Bronchial epithelial cell (primary cell): ENCODE results near the gene GJB5. TPM values are rescaled to one million over a fixed set of nuclear protein-coding genes. Genes with fewer than 3 reads are reported as not detected.
A peak's percentile ranks its signal among the peaks of the same experiment; 100 is the strongest.

Experiments used
- DNase-seq: peaks from one replicate; pipeline ENCODE4 v3.0.0-alpha.2; 2010; ENCODE audit warnings: low read depth
- FAIRE-seq: peaks from 2 replicates; lab custom pipeline; 2011; peaks lifted over from hg19 to GRCh38; lab: Jason Lieb, UNC
- H3K27me3 ChIP-seq: 2 replicates; pipeline ENCODE4 v1.5.1; 2011; ENCODE audit warnings: low read length; ENCODE audit not compliant: control insufficient read depth, insufficient read depth
- H3K36me3 ChIP-seq: 2 replicates; pipeline ENCODE4 v1.5.1; 2011; ENCODE audit warnings: low read length; ENCODE audit not compliant: control insufficient read depth, insufficient read depth
- H3K4me3 ChIP-seq: 2 replicates; pipeline ENCODE4 v1.5.1; 2011; ENCODE audit warnings: mild to moderate bottlenecking, low read depth, low read length, control low read depth
- CTCF ChIP-seq: IDR thresholded peaks from 2 replicates; pipeline ENCODE4 v1.5.1; 2011; ENCODE audit warnings: mild to moderate bottlenecking, moderate library complexity, low read length, control low read depth, inconsistent platforms; ENCODE audit not compliant: insufficient read depth, severe bottlenecking
- total RNA-seq: library from RNA; depleted of rRNA; stranded (reverse); fragments of >200 nt; gene quantifications from 2 replicates; pipeline ENCODE4 v1.2.1, GENCODE V29; 2014

The GJB5 gene
- total RNA-seq, 1 donor from 2014 or later = 95.8 TPM

GRCh38 chr1:34755961-34756360 is 1.1 kb downstream of the GJB5 start:
- Histone ChIP-seq H3K4me3 (peak overlapping the region; percentile 45), H3K27me3 (no peaks in the 10 kb centered on the region), H3K36me3 (peaks cover 7% of the 10 kb centered on the region)
- TF ChIP-seq CTCF = no peak
- FAIRE-seq (peak; percentile 36), DNase-seq (no peak)

DNA sequence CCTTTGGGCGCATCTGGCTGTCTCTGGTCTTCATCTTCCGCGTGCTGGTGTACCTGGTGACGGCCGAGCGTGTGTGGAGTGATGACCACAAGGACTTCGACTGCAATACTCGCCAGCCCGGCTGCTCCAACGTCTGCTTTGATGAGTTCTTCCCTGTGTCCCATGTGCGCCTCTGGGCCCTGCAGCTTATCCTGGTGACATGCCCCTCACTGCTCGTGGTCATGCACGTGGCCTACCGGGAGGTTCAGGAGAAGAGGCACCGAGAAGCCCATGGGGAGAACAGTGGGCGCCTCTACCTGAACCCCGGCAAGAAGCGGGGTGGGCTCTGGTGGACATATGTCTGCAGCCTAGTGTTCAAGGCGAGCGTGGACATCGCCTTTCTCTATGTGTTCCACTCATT is 2.5 kb downstream of the GJB5 start:
- Histone ChIP-seq H3K4me3 (no peak overlapping the region), H3K36me3 (peaks cover 7% of the 10 kb centered on the region), H3K27me3 (no peaks in the 10 kb centered on the region)
- FAIRE-seq = no peak
- TF ChIP-seq CTCF = no peak
- no peak for DNase-seq

GRCh38 chr1:34758751-34759150 is 3.9 kb downstream of the GJB5 start:
- H3K4me3 ChIP-seq = no peak overlapping the region
- peak; percentile 50 for DNase-seq
- TF ChIP-seq CTCF = no peak
- no peaks in the 10 kb centered on the region for H3K27me3 ChIP-seq
- peaks cover 7% of the 10 kb centered on the region for H3K36me3 ChIP-seq
- FAIRE-seq = peak; percentile 72

DNA sequence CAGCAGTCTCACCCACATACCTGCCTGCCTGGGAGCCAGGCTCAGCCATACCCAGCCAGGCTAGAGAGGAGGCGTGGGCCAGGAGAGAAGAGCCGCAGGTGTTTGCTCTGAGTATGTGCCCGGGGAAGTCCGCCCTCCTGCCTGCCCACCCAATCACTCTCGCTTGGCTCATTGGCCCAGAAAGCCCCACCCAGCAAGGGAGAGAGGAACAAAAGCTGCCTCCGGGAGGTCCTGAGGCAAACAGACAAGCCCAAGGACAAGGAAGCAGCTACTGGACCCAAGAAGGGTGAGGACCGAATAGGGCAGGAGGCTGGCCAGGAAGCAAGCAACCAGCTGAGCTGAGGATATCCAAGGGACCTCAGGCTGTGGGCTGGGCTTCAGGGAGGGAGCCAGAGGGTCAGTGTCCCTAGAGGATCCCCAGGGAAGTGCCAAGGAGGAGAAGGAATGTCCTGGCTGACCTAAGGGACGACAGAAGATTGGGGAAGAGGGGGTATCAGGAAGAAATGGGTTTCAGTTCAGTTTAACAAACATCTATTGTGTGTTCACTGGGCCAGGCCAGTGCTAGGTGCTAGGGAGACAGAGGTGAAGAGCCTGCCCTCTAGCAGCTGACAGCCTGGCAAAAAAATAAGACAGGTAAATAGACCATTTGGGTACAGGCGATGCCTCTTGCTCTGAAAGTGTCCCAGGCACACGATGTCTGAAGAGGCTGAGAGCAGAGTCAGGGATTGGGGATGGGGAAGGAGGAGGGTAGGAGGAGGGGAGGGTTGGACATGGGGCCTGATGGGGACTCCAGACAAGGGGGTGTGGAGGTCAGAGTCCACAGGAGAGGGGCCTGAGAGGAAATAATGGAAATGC is 4.9 kb downstream of the GJB5 start, which contains the start of gene GJB4:
Gene GJB4, plus strand, starts transcription at position 238 of the 855 bp plus-strand sequence. CDS start 1,515 bp downstream, outside the sequence.
- peak; percentile 28 for FAIRE-seq
- Histone ChIP-seq H3K36me3 (peaks cover 7% of the 10 kb centered on the region), H3K4me3 (no peak within 1 kb of the TSS), H3K27me3 (no peaks in the 10 kb centered on the region)
- DNase-seq = peak; percentile 64
- peak; percentile 12 for TF ChIP-seq CTCF

DNA sequence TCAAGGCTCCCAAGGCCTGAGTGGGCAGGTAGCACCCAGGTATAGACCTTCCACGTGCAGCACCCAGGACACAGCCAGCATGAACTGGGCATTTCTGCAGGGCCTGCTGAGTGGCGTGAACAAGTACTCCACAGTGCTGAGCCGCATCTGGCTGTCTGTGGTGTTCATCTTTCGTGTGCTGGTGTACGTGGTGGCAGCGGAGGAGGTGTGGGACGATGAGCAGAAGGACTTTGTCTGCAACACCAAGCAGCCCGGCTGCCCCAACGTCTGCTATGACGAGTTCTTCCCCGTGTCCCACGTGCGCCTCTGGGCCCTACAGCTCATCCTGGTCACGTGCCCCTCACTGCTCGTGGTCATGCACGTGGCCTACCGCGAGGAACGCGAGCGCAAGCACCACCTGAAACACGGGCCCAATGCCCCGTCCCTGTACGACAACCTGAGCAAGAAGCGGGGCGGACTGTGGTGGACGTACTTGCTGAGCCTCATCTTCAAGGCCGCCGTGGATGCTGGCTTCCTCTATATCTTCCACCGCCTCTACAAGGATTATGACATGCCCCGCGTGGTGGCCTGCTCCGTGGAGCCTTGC is 6.4 kb downstream of the GJB5 start:
- no peak for TF ChIP-seq CTCF
- Histone ChIP-seq H3K36me3 (peaks cover 6% of the 10 kb centered on the region), H3K27me3 (no peaks in the 10 kb centered on the region), H3K4me3 (no peak overlapping the region)
- DNase-seq (no peak), FAIRE-seq (no peak)
